Breast epithelium (tissue), 4 donors: ENCODE measurements around the gene ZNF699. TPM values are rescaled to one million over a fixed set of nuclear protein-coding genes. Genes with fewer than 3 reads are reported as not detected.
"Not testable (repeated sequence)": the region's sequence is repeated elsewhere in the genome, so short reads cannot be mapped to it uniquely, and the experiment has no call there.

Experiments used
- DNase-seq, 2 donors: peaks; one replicate each; pipeline ENCODE4 v3.0.0-alpha.2; 2019; ENCODE audit warnings: low spot score in 2 of 2
- H3K27ac ChIP-seq, 2 donors: fragments of 200-600 bp; sonication (generic) in 1 of 2; one replicate each; pipeline ENCODE4 v1.5.1; 2016 to 2019; ENCODE audit warnings: mild to moderate bottlenecking in 1 of 2
- H3K27me3 ChIP-seq, 2 donors: fragments of 200-600 bp; sonication (generic) in 1 of 2; one replicate each; pipeline versions ENCODE4 v1.5.1 to v1.6.0; 2017 to 2019; ENCODE audit warnings: control low read depth in 1 of 2, mild to moderate bottlenecking in 1 of 2
- H3K36me3 ChIP-seq: fragments of 200-600 bp; one replicate; pipeline ENCODE4 v1.5.1; 2019
- H3K4me1 ChIP-seq, 2 donors: fragments of 200-600 bp; sonication (generic); one replicate each; pipeline ENCODE4 v1.5.1; 2016 to 2019; ENCODE audit warnings: control low read depth in 1 of 2
- H3K4me3 ChIP-seq, 3 donors: fragments of 200-600 bp; sonication (generic); 1 replicate in 2 of 3; 2 replicates in 1 of 3; pipeline ENCODE4 v1.5.1; 2016 to 2019; ENCODE audit warnings: mild to moderate bottlenecking in 3 of 3, moderate library complexity in 2 of 3
- H3K9me3 ChIP-seq, 2 donors: fragments of 200-600 bp; sonication (generic) in 1 of 2; one replicate each; pipeline ENCODE4 v1.5.1; 2016 to 2019; ENCODE audit warnings: control low read depth in 1 of 2
- CTCF ChIP-seq, 3 donors: fragments of 450-650 bp; IDR thresholded peaks; one replicate each; pipeline ENCODE4 v1.5.1; 2016 to 2017; ENCODE audit warnings: antibody characterized with exemption in 3 of 3, mild to moderate bottlenecking in 3 of 3, moderate library complexity in 3 of 3
- POLR2A ChIP-seq: fragments of 450-650 bp; IDR thresholded peaks from one replicate; pipeline ENCODE4 v1.6.1; 2016; ENCODE audit warnings: antibody characterized with exemption, mild to moderate bottlenecking, moderate library complexity
- POLR2AphosphoS5 ChIP-seq, 3 donors: sonication (generic); formaldehyde crosslinking; IDR thresholded peaks; one replicate each; pipeline ENCODE4 v1.6.1; 2017; ENCODE audit warnings: antibody characterized with exemption in 3 of 3
- intact Hi-C: fragments of 100-400 bp; cut with DNase I; formaldehyde crosslinking; loops from one replicate; pipeline ENCODE4 v1.15.1; 2023; ENCODE audit warnings: low total_unique reads
- total RNA-seq, 3 donors: library from RNA; depleted of rRNA; stranded (reverse); fragments of >200 nt; gene quantifications; one replicate each; pipeline ENCODE4 v1.1.0, GENCODE V29; 2016

The ZNF699 gene
- total RNA-seq, 3 donors from 2014 or later = 10.1 to 27.4 (median 16.1) TPM

- peaks cover 80 to 81% of the 10 kb centered on the region in 2 donors for H3K9me3 ChIP-seq
These were observed 20.3 kb downstream of the ZNF699 start for GRCh38 chr19:9289231-9289884.

GRCh38 chr19:9283485-9283884 lies 26.2 kb downstream of the ZNF699 start:
- H3K27ac ChIP-seq, H3K36me3 ChIP-seq, DNase-seq, H3K4me1 ChIP-seq, intact Hi-C loops, H3K27me3 ChIP-seq: not testable (repeated sequence)
- Histone ChIP-seq H3K9me3 (peaks cover 46 to 49% of the 10 kb centered on the region in 2 donors), H3K4me3 (peak overlapping the region in 1 of 3 donors; percentile 44)

More at GRCh38 chr19:9289231-9289884, 20.3 kb downstream of the ZNF699 start:
- Histone ChIP-seq H3K27ac (no peak overlapping the region), H3K4me3 (no peak overlapping the region), H3K36me3 (no peaks in the 10 kb centered on the region), H3K27me3 (no peaks in the 10 kb centered on the region), H3K4me1 (no peaks in the 10 kb centered on the region)
- no peak for TF ChIP-seq POLR2AphosphoS5 (IDR thresholded peaks at IDR 0.05)
- TF ChIP-seq POLR2A = no peak
- TF ChIP-seq CTCF (IDR thresholded peaks at IDR 0.05) = no peak
- intact Hi-C loops = no loop called here
- DNase-seq = no peak

GRCh38 chr19:9251236-9251635 lies 58.4 kb downstream of the ZNF699 start:
- no peak for DNase-seq
- Histone ChIP-seq H3K27ac (no peak overlapping the region), H3K9me3 (no peaks in the 10 kb centered on the region), H3K27me3 (no peaks in the 10 kb centered on the region), H3K36me3 (no peaks in the 10 kb centered on the region), H3K4me3 (no peak overlapping the region), H3K4me1 (no peaks in the 10 kb centered on the region)
- TF ChIP-seq POLR2AphosphoS5 (IDR thresholded peaks at IDR 0.05) (no peak), CTCF (IDR thresholded peaks at IDR 0.05) (no peak), POLR2A (no peak)
- intact Hi-C loops = no loop called here

GRCh38 chr19:9250630-9251029 lies 59.0 kb downstream of the ZNF699 start, which contains the start of gene OR7E24:
OR7E24 (plus strand) TSS chr19:9250930; CDS start chr19:9251044, 114 bp downstream.
- TF ChIP-seq POLR2AphosphoS5 (IDR thresholded peaks at IDR 0.05) = no peak
- TF ChIP-seq CTCF (IDR thresholded peaks at IDR 0.05) = no peak
- no peak for TF ChIP-seq POLR2A
- no peak within 1 kb of the TSS for H3K4me3 ChIP-seq
- no peak for DNase-seq

More at GRCh38 chr19:9250630-9251029, 59.0 kb downstream of the ZNF699 start, which contains the start of gene OR7E24:
- intact Hi-C loops = no loop called here
- Histone ChIP-seq H3K36me3 (no peaks in the 10 kb centered on the region), H3K9me3 (no peaks in the 10 kb centered on the region), H3K27ac (no peak within 1 kb of the TSS), H3K27me3 (no peaks in the 10 kb centered on the region), H3K4me1 (no peaks in the 10 kb centered on the region)

Other genes with a start within 250 kb of the ZNF699 start
- gene OR1M1, start 222.8 kb downstream of the ZNF699 start, total RNA-seq = not detected
- not detected for gene OR7G2, start 202.4 kb downstream of the ZNF699 start, total RNA-seq
- gene OR7G1, start 194.1 kb downstream of the ZNF699 start, total RNA-seq = not detected
- gene OR7G3, start 182.9 kb downstream of the ZNF699 start, total RNA-seq = not detected
- gene ZNF317, start 169.4 kb downstream of the ZNF699 start, total RNA-seq = 10 to 100 TPM; 14.6 to 28.1 (median 19.3) TPM
- under 1 TPM in 1 of 3 donors, not detected in 2; 0.16 TPM for gene OR7D2, start 130.9 kb downstream of the ZNF699 start, total RNA-seq
- not detected for gene OR7D4, start 90.2 kb downstream of the ZNF699 start, total RNA-seq
- gene OR7E24, start 58.9 kb downstream of the ZNF699 start, total RNA-seq = not detected
- 10 to 100 TPM; 18.4 to 39.1 (median 23.4) TPM for gene ZNF559, start 14.3 kb upstream of the ZNF699 start, total RNA-seq
- 1 to 10 TPM; 2.9 to 8.3 (median 3.6) TPM for gene ZNF177, start 53.2 kb upstream of the ZNF699 start, total RNA-seq
- gene ZNF266, start 125.7 kb upstream of the ZNF699 start, total RNA-seq = 10 to 100 TPM; 20.5 to 45.8 (median 44.2) TPM
- gene ZNF560, start 188.8 kb upstream of the ZNF699 start, total RNA-seq = not detected
- gene ZNF426, start 228.8 kb upstream of the ZNF699 start, total RNA-seq = 10 to 100 TPM; 11.5 to 22.4 (median 12.3) TPM